ENCODE data around the gene ZC3HAV1. TPM values are rescaled to one million over a fixed set of nuclear protein-coding genes. Genes with fewer than 3 reads are reported as not detected.

ZC3HAV1 gene
- total and polyA plus RNA-seq, 10 of the 15 experiments (the other 5 are each of a cell fraction or from before 2014, with no cell fraction given): 18.5 to 55.3 (median 44.7) TPM

GRCh38 chr7:139033346-139034114 is 76.0 kb downstream of the ZC3HAV1 start (continued):
- TF ChIP-seq ATF3 (IDR thresholded peaks at IDR 0.05; ENCODE audit: borderline replicate concordance, extremely low read depth, low read depth, low read length) (no peak), CUX1 (IDR thresholded peaks at IDR 0.05; ENCODE audit: insufficient replicate concordance, low read depth, low read length) (no peak), SRF (IDR thresholded peaks at IDR 0.05; ENCODE audit: low read depth in 2 of 2, low read length in 2 of 2) (no peak), RAD51 (IDR thresholded peaks at IDR 0.05) (no peak)

- H4K20me1 ChIP-seq (ENCODE audit: control insufficient read depth, insufficient read depth): no peaks in the 10 kb centered on the region
- no peak overlapping the region for H3K27ac ChIP-seq (ENCODE audit: control insufficient read depth, insufficient read depth)
- DNase-seq (ENCODE audit: low read depth, low spot score) (no peak), FAIRE-seq (no peak), ATAC-seq (no peak)
- H3K9me3 ChIP-seq (replicated peaks; ENCODE audit: control insufficient read depth, insufficient read depth, low read length): no peaks in the 10 kb centered on the region
- no peak overlapping the region for H3K9ac ChIP-seq (ENCODE audit: control insufficient read depth, insufficient read depth, low read length)
- ChIA-PET SMC1A (ENCODE audit: uncharacterized antibody, unreplicated experiment) (interaction anchor here (0.8 to 1.9 kb wide), 4 partner anchors 9 to 151 kb away, joined by 3 to 6 read pairs (median 4); no protein-coding TSS in a partner anchor), POLR2A (no interaction called here), RAD21 (ENCODE audit: unreplicated experiment) (no interaction called here), CTCF (interaction anchor here (1.0 to 8.0 kb wide), 2 partner anchors 10 to 14 kb away, joined by 3 to 42 read pairs; no protein-coding TSS in a partner anchor)
- no peak overlapping the region for H3K4me2 ChIP-seq (ENCODE audit: control insufficient read depth, insufficient read depth)
- BruUV-seq (replicated peaks): no TSS peak
- peaks cover 0 to 13% of the 10 kb centered on the region in 2 experiments; a peak in 2 of 4 replicates for H3K36me3 ChIP-seq (ENCODE audit: control insufficient read depth in 2 of 2, insufficient read depth in 2 of 2, low read length in 1 of 2)
- in situ Hi-C loops (cut with MboI): no loop called here
- no peak overlapping the region for H2AFZ ChIP-seq (ENCODE audit: control insufficient read depth, low read depth, low read length)
- no peak for TF ChIP-seq SREBF1 (IDR thresholded peaks at IDR 0.05; ENCODE audit: low read length)
- TF ChIP-seq POLR2A (IDR thresholded peaks at IDR 0.05; ENCODE audit: low read depth, low read length): no peak
- TF ChIP-seq SMC3 (IDR thresholded peaks at IDR 0.05; ENCODE audit: borderline replicate concordance, low read length): no peak
- WGBS (ENCODE audit: insufficient coverage, insufficient replicate concordance, low lambda C conversion rate, missing lambda C conversion rate): 92% methylated on average over 4 of the region's 4 CpGs
- H3K4me3 ChIP-seq: no peak overlapping the region
- no peaks in the 10 kb centered on the region; the same call in 1 of the 2 replicates for H3K4me1 ChIP-seq (ENCODE audit: control insufficient read depth, insufficient read depth, low read length)
- peaks cover 22% of the 10 kb centered on the region for H3K79me2 ChIP-seq (ENCODE audit: control insufficient read depth, insufficient read depth, low read length)
- no peaks in the 10 kb centered on the region for H3K27me3 ChIP-seq (replicated peaks in 1 of 2; ENCODE audit: control insufficient read depth in 2 of 2, insufficient read depth in 2 of 2, low read length in 1 of 2)
- intact Hi-C loops (cut with micrococcal nuclease; ENCODE audit: unreplicated experiment): no loop called here
Observed at GRCh38 chr7:139032473-139032872, 77.0 kb downstream of the ZC3HAV1 start.

Data from GM12878 (cell line).